Measurements from ENCODE around the gene WNK2.

Gene WNK2

GRCh38 chr9:93161786-93162562 is 22.0 kb upstream of the WNK2 start:
- no peak for DNase-seq (ENCODE audit: low read depth)

- DNase-seq (ENCODE audit: low read depth) = no peak
Measured at GRCh38 chr9:93164085-93164484, 19.9 kb upstream of the WNK2 start.

GRCh38 chr9:93166699-93167098 is 17.2 kb upstream of the WNK2 start:
- DNase-seq (ENCODE audit: low read depth) = no peak

- DNase-seq (ENCODE audit: low read depth) = no peak
Measured at GRCh38 chr9:93167185-93167584, 16.8 kb upstream of the WNK2 start.

GRCh38 chr9:93167838-93168237 is 16.1 kb upstream of the WNK2 start:
- DNase-seq (ENCODE audit: low read depth) = no peak

- DNase-seq (ENCODE audit: low read depth) = no peak
Measured at GRCh38 chr9:93168581-93168980, 15.4 kb upstream of the WNK2 start.

- no peak for DNase-seq (ENCODE audit: low read depth)
Measured at GRCh38 chr9:93169444-93169843, 14.5 kb upstream of the WNK2 start.

- DNase-seq (ENCODE audit: low read depth) = no peak
Measured at GRCh38 chr9:93170571-93170970, 13.4 kb upstream of the WNK2 start.

GRCh38 chr9:93171261-93171990 is 12.5 kb upstream of the WNK2 start:
- no peak for DNase-seq (ENCODE audit: low read depth)

- no peak for DNase-seq (ENCODE audit: low read depth)
Measured at GRCh38 chr9:93172666-93173364, 11.1 kb upstream of the WNK2 start.

GRCh38 chr9:93173365-93174051 is 10.4 kb upstream of the WNK2 start:
- no peak for DNase-seq (ENCODE audit: low read depth)

GRCh38 chr9:93174976-93175375 is 9.0 kb upstream of the WNK2 start:
- DNase-seq (ENCODE audit: low read depth) = no peak

GRCh38 chr9:93177676-93178075 is 6.3 kb upstream of the WNK2 start:
- no peak for DNase-seq (ENCODE audit: low read depth)

- DNase-seq (ENCODE audit: low read depth) = no peak
Measured at GRCh38 chr9:93178851-93179786, 4.8 kb upstream of the WNK2 start.

GRCh38 chr9:93180938-93181337 is 3.0 kb upstream of the WNK2 start:
- DNase-seq (ENCODE audit: low read depth) = no peak

GRCh38 chr9:93181672-93182435 is 2.1 kb upstream of the WNK2 start:
- no peak for DNase-seq (ENCODE audit: low read depth)

- DNase-seq (ENCODE audit: low read depth) = no peak
Measured at GRCh38 chr9:93182572-93182971, 1.4 kb upstream of the WNK2 start.

- DNase-seq (ENCODE audit: low read depth) = no peak
Measured at GRCh38 chr9:93183131-93183662, 742 bp upstream of the WNK2 start.

GRCh38 chr9:93184432-93185265 is 710 bp downstream of the WNK2 start:
- DNase-seq (ENCODE audit: low read depth) = no peak

Measured in fibroblast of gingiva (primary cell).